Muscle layer of duodenum (tissue), 2 donors: Measurements from ENCODE around the gene ENOSF1.

ENCODE experiments used
- H3K27ac ChIP-seq: one replicate; pipeline ENCODE4 v1.7.0; 2013; ENCODE audit warnings: mild to moderate bottlenecking, low read length
- H3K27me3 ChIP-seq: one replicate; pipeline ENCODE4 v1.7.0; 2013; ENCODE audit warnings: low read depth, mild to moderate bottlenecking, control low read depth, low read length
- H3K36me3 ChIP-seq, 2 donors: one replicate each; pipeline ENCODE4 v1.7.0; 2013; ENCODE audit warnings: low read length in 2 of 2, control low read depth in 1 of 2, mild to moderate bottlenecking in 1 of 2; ENCODE audit not compliant: insufficient read depth in 2 of 2, control insufficient read depth in 1 of 2
- H3K4me1 ChIP-seq, 2 donors: one replicate each; pipeline ENCODE4 v1.7.0; 2013; ENCODE audit warnings: low read length in 2 of 2, mild to moderate bottlenecking in 2 of 2, control low read depth in 1 of 2, moderate library complexity in 1 of 2; ENCODE audit not compliant: insufficient read depth in 2 of 2, control insufficient read depth in 1 of 2
- H3K4me3 ChIP-seq, 2 donors: one replicate each; pipeline ENCODE4 v1.7.0; 2013; ENCODE audit warnings: low read length in 2 of 2, low read depth in 1 of 2, mild to moderate bottlenecking in 1 of 2
- H3K9me3 ChIP-seq, 2 donors: one replicate each; pipeline ENCODE4 v1.7.0; 2013; ENCODE audit warnings: low read length in 2 of 2, control low read depth in 1 of 2, mild to moderate bottlenecking in 1 of 2; ENCODE audit not compliant: control insufficient read depth in 1 of 2
- donor health status: healthy.

The ENOSF1 gene

DNA sequence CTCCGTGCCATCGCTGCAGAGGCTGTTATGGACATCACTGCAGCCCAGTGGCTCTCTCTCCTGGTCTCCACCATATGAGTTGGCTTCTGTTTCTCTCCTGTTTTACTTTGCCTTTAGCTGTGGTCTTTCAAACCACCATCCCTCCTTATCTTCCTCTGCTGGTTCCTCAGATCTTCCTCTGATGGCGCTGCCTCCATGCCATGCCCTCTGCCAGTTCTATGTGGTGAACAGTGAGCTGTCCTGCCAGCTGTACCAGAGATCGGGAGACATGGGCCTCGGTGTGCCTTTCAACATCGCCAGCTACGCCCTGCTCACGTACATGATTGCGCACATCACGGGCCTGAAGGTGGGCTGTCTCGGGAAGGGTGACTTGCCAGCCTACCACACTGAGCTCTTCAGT, 41.9 kb downstream of the ENOSF1 start:
- Histone ChIP-seq H3K4me1 (no peaks in the 10 kb centered on the region), H3K27me3 (no peaks in the 10 kb centered on the region), H3K4me3 (no peak overlapping the region), H3K27ac (no peak overlapping the region), H3K9me3 (no peaks in the 10 kb centered on the region), H3K36me3 (peaks cover 14 to 32% of the 10 kb centered on the region in 2 donors)

DNA sequence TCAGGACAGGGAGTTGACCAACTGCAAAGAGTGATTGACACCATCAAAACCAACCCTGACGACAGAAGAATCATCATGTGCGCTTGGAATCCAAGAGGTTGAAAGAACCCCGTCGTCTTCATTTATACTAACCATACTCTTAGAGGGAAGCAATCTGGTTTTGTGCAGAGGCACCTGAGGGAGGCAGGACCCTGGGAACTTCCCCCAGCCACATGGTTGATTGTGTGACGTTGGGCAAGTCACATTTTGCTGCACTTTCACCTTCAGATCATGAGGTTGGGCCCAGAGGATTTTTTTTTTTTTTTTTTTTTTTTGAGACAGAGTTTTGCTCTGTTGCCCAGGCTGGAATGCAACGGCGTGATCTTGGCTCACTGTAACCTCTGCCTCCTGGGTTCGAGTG, 43.4 kb downstream of the ENOSF1 start:
- H3K36me3 ChIP-seq, result peaks cover 8 to 26% of the 10 kb centered on the region in 2 donors
- H3K4me3 ChIP-seq, result no peak overlapping the region
- no peaks in the 10 kb centered on the region for H3K9me3 ChIP-seq
- H3K4me1 ChIP-seq, result no peaks in the 10 kb centered on the region
- no peak overlapping the region for H3K27ac ChIP-seq
- no peaks in the 10 kb centered on the region for H3K27me3 ChIP-seq

GRCh38 chr18:668260-668659, 44.2 kb downstream of the ENOSF1 start:
- H3K4me3 ChIP-seq, result no peak overlapping the region
- no peaks in the 10 kb centered on the region for H3K27me3 ChIP-seq
- peaks cover 8 to 26% of the 10 kb centered on the region in 2 donors for H3K36me3 ChIP-seq
- H3K27ac ChIP-seq, result no peak overlapping the region
- H3K4me1 ChIP-seq, result no peaks in the 10 kb centered on the region
- H3K9me3 ChIP-seq, result no peaks in the 10 kb centered on the region

DNA sequence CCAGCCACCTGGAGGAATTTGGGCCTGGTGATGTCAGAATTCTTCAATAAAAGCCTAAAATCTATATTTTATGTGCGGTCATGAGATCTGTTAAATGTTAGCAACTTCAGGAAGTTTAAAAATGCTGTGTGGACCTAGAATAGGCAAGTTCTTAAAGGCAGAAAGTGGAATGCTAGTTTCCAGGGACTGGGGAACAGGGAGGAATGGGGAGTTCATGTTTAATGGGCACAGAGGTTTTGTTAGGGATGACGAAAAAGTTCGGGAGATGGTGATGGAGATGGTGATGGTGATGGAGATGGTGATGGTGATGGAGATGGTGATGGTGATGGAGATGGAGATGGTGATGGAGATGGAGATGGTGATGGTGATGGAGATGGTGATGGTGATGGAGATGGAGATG, 45.8 kb downstream of the ENOSF1 start:
- Histone ChIP-seq H3K36me3 (peaks cover 0 to 15% of the 10 kb centered on the region in 2 donors), H3K9me3 (no peaks in the 10 kb centered on the region), H3K27ac (no peak overlapping the region), H3K4me3 (no peak overlapping the region), H3K4me1 (no peaks in the 10 kb centered on the region), H3K27me3 (no peaks in the 10 kb centered on the region)

DNA sequence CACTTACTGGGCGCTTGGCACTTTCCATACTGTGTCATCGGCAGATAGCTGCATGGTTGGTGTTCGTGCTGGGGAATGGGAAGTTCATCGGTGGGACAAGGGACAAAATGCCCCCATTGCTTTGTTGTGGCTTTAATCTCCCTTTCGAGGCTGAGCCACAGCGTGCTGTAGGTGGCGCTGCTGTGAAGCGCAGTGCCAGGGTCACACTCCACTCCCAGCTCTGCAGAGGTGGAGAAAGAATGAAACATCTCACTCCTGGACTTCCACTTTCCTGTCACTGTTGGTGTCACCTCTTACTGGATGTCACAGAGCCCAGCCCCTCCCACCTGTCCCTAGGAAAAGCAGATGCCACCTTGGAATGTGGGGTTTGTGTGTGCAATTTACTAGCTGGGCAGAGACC, 46.3 kb downstream of the ENOSF1 start:
- Histone ChIP-seq H3K9me3 (no peaks in the 10 kb centered on the region), H3K27me3 (no peaks in the 10 kb centered on the region), H3K4me3 (no peak overlapping the region), H3K27ac (no peak overlapping the region), H3K4me1 (no peaks in the 10 kb centered on the region), H3K36me3 (peaks cover 0 to 10% of the 10 kb centered on the region in 2 donors)

DNA sequence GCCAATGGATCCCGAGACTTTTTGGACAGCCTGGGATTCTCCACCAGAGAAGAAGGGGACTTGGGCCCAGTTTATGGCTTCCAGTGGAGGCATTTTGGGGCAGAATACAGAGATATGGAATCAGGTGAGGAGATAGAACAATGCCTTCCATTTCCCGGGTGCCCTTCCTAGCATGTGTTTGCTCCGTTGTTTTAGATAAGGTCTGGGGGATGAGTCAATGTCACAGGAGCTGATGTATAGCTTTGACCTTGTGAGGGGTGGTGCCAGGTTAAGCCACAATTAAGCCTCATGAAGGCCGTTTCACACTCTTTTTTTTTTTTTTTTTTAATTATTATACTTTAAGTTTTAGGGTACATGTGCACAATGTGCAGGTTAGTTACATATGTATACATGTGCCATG, 50.2 kb downstream of the ENOSF1 start:
- no peak overlapping the region for H3K4me3 ChIP-seq
- H3K27ac ChIP-seq, result no peak overlapping the region
- no peaks in the 10 kb centered on the region for H3K27me3 ChIP-seq
- H3K4me1 ChIP-seq, result no peaks in the 10 kb centered on the region
- H3K9me3 ChIP-seq, result no peaks in the 10 kb centered on the region
- H3K36me3 ChIP-seq, result no peaks in the 10 kb centered on the region

GRCh38 chr18:659597-659996, 52.8 kb downstream of the ENOSF1 start:
- Histone ChIP-seq H3K9me3 (no peaks in the 10 kb centered on the region), H3K4me3 (no peak overlapping the region), H3K36me3 (no peaks in the 10 kb centered on the region), H3K4me1 (no peaks in the 10 kb centered on the region), H3K27ac (no peak overlapping the region), H3K27me3 (no peaks in the 10 kb centered on the region)

DNA sequence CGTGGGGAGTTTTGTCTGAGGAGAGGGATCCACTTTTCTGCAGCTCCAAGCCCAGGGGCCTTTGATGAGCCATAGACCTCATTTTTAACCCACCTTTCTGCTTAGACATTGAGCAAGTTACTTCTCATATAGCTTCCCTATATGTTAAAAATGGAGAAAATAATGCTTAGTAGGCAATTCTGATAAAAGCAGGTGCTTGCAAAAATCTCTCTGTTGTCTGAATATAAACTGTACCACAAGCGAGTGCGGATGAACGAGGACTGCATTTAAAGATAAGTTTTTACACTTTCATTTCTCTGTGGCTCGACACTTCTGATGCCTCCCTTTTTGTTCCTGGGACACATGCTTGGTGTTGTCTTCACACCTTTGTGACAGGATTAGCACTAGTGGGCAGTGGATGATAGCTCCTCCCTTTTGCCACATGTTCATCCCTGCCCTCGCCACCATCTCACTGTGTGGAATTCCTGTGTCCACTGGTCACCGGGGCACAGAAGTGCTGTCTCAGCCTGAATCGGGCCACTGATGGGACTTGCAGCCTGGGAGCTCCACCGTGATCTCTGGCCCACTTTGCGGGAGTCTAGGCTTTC, 53.4 kb downstream of the ENOSF1 start:
- peak overlapping the region; percentile 73 to 89 for H3K4me3 ChIP-seq

GRCh38 chr18:658001-658946, 54.2 kb downstream of the ENOSF1 start:
- no peaks in the 10 kb centered on the region for H3K27me3 ChIP-seq
- peak overlapping the region; percentile 73 to 89 for H3K4me3 ChIP-seq
- H3K4me1 ChIP-seq, result no peaks in the 10 kb centered on the region
- no peaks in the 10 kb centered on the region for H3K9me3 ChIP-seq
- H3K36me3 ChIP-seq, result no peaks in the 10 kb centered on the region
- no peak overlapping the region for H3K27ac ChIP-seq

More for the DNA sequence above, 53.4 kb downstream of the ENOSF1 start:
- Histone ChIP-seq H3K27me3 (no peaks in the 10 kb centered on the region), H3K36me3 (no peaks in the 10 kb centered on the region), H3K9me3 (no peaks in the 10 kb centered on the region), H3K4me1 (no peaks in the 10 kb centered on the region), H3K27ac (no peak overlapping the region)

- H3K4me3 ChIP-seq, result peak within 1 kb of the TSS; percentile 73 to 89
- H3K27me3 ChIP-seq, result no peaks in the 10 kb centered on the region
- no peak within 1 kb of the TSS for H3K27ac ChIP-seq
- no peaks in the 10 kb centered on the region for H3K4me1 ChIP-seq
- H3K9me3 ChIP-seq, result no peaks in the 10 kb centered on the region
- H3K36me3 ChIP-seq, result no peaks in the 10 kb centered on the region
These were observed 55.0 kb downstream of the ENOSF1 start, which contains the start of gene TYMS for GRCh38 chr18:657311-658000. TYMS (plus strand) TSS chr18:657653; CDS start chr18:657743, 90 bp downstream.

DNA sequence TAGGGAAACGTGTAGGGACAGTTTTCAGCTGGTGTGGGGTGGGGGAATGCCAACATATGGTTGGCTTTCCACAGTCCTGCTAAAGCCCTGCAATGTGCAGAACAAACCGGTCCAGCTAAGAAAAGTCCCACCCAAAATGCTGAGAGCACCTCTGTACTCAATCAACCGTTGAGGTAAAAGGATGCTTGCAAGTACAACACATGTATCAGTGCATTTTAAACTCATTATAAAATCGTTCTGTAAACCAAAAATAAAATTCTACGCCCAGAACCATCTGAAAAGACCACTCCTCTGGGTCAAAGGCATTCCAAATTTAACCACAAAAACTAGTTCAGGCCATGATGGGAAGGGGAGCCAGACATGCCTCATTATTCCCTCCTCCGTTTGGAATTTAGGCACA, 57.0 kb downstream of the ENOSF1 start:
- Histone ChIP-seq H3K4me1 (no peaks in the 10 kb centered on the region), H3K27ac (no peak overlapping the region), H3K36me3 (no peaks in the 10 kb centered on the region), H3K9me3 (no peaks in the 10 kb centered on the region), H3K27me3 (no peaks in the 10 kb centered on the region), H3K4me3 (no peak overlapping the region)
